22Rv1 (cell line): Measurements from ENCODE around the gene NPR1.

Experiments used
- CTCF ChIP-seq: fragments of 450-650 bp; IDR thresholded peaks from 2 replicates; pipeline ENCODE4 v1.5.1; 2017; ENCODE audit warnings: mild to moderate bottlenecking
- ZFX ChIP-seq: fragments of 450-650 bp; IDR thresholded peaks from 2 replicates; pipeline ENCODE4 v1.6.1; 2017; ENCODE audit warnings: antibody characterized with exemption, borderline replicate concordance

DNA sequence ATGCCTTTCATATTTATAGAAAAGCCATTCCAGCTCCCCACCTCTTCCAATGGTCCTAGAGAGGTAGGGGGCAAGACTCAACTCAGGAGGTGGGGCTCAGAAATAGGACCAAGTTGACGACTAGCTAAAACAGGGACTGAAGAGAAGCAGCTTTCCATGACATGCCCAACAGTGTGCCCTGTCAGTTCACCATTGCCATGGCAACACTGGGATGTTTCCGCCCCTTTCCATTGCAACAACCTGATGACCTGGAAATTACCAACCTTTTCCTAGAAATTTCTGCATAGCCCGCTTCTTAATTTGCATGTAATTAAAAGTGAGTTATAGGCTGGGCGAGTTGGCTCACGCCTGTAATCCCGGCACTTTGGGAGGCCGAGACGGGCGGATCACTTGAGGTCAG lies 27.0 kb downstream of the NPR1 start:
- TF ChIP-seq CTCF, result no peak
- TF ChIP-seq ZFX, result no peak
